Measurements from ENCODE around the gene PIK3CB. TPM values are rescaled to one million over a fixed set of nuclear protein-coding genes. Genes with fewer than 3 reads are reported as not detected.
"Not testable (repeated sequence)": the region's sequence is repeated elsewhere in the genome, so short reads cannot be mapped to it uniquely, and the experiment has no call there.

The PIK3CB gene
- polyA plus RNA-seq, 3 donors, result 8.2 to 16.5 (median 14.9) TPM

DNA sequence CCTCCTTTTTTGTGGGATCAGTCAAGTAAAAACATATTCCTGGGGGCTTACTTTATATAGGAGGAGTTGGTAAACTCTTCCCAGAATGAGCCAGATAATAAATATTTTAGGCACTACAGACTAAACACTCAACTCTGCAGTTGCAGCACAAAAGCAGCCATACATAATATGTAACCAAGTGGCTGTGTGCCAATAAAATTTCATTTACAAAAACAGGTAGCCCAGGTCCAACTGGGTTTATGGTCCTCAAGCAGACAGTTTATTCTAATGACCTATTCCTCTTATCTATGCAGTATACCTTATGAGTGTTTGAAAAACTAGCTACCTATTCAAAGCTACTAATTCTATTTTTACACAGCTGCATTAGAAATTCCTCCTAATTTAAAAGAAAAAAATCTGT lies 164.3 kb downstream of the PIK3CB start:
- no peak overlapping the region for H3K27ac ChIP-seq (ENCODE audit: low read depth, low read length)

DNA sequence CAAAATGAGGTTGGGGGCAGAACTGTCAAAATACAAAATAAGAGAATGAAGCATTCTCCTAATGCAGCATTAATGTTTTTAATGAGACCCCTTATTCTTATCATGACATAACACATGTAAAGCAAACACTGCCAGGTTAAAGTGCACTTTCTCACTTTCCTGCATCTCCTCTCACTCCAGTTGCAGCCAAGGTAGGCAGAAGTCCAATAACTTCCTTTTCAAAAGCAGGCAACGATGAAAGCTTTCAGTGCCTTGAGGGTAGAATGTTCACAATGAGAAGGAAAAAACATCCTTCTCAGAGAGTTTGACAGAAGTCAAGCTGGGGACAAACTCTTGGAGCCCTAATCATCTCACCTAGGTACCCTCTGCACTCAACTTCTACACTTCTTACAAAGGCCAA lies 166.6 kb downstream of the PIK3CB start:
- no peak overlapping the region for H3K27ac ChIP-seq (ENCODE audit: low read depth, low read length)
- WGBS, 3 donors, result 39 to 62% (median 59%) methylated on average over 1 of the region's 1 CpG

DNA sequence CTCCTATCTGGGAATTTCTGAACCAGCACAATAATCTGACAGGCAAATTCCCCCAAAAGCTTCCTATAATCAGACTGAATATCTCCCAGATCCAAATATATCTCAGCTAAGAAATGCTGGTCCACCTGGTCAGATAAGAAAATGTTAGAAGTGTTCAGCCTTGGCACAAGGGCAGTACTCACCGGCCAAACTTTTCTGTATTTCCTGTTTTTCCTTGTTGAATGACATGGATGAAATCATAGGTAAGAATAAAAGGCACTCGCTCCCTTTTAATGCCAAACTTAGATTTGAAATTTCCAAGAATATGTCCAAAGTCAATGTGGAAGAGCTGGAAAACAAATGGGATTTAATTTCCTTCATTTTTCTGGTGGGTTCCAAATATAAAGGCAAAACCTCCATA lies 177.2 kb downstream of the PIK3CB start:
- H3K27ac ChIP-seq (ENCODE audit: low read depth, low read length), result no peak overlapping the region
- 25 to 69% (median 68%) methylated on average over 2 of the region's 2 CpGs for WGBS, 3 donors

DNA sequence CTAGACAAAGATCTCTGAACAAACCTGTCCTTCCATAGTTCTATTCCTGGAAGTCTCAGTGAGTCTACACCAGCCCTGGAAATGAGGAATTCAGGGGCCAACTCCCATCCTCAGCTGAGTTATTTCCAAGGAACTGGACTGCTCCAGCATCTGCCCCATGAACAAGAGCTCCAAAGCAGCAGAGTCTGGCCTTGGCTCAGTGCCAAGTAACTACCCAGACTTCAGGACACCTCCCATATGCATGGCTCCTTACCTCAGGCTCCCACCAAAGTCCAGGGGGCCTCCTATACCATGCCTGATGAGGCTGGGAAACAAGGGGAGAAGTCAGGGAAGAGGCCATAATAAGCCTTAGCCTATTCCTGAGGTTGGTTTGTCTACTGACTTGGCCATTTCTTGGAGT lies 181.2 kb downstream of the PIK3CB start:
- H3K27ac ChIP-seq (ENCODE audit: low read depth, low read length), result no peak overlapping the region

DNA sequence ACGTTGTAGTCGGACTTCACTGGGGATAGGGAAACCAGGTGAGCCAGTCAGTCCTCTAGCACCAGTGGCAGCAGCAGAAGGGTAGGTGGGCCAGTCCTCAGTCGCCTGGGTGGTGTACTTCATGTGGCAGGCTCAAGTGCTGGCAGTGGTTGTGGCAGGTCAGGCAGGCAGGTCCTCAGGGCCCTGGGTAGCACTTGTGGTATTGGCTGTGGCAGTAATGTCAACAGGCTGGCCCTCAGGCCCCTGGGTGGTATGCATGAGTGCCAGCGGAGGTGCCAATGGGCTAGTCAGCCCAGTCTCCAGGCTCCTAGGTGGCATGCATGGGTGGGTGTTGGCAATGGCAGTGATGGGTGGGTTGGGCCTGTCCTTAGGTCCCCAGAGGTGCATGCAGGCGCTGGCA lies 185.6 kb downstream of the PIK3CB start:
- no peak overlapping the region for H3K27ac ChIP-seq (ENCODE audit: low read depth, low read length)
- WGBS, 3 donors, result 98 to 100% (median 98%) methylated on average over 5 of the region's 5 CpGs

DNA sequence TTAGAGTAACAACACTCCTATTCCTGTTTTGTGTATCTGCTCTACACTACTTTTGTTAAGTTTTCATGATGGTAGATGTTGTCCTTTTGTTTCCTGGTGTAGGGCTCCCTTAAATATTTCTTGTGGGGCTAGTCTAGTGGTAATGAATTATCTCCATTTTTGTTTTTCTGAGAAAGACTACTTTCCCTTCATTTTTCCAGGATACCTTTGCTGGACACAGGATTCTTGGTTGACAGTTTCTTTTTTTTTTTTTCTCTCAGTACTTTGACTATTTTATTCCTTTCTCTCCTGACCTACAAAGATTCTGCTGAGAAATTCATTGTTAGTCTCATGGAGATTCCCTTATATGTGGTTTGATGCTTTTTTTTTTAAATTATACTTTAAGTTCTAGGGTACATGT lies 188.2 kb downstream of the PIK3CB start:
- no peak overlapping the region for H3K27ac ChIP-seq (ENCODE audit: low read depth, low read length)

DNA sequence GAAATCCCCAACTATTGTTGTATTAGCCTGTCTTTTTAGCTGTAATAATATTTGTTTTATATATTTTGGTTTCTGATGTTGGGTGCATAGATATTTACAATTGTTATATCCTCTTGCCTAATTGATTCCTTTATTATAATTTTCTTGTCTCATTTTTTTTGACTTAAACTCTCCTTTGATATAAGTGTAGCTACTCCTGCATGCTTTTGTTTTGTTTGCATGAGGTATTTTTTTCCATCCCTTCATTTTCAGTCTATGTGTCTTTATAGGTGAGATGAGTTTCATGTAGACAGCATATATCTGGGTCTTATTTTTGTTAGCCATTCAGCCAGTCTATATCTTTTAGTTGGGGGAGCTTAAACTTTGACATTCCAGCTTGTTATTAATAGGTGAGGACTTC lies 188.7 kb downstream of the PIK3CB start:
- H3K27ac ChIP-seq (ENCODE audit: low read depth, low read length), result no peak overlapping the region

DNA sequence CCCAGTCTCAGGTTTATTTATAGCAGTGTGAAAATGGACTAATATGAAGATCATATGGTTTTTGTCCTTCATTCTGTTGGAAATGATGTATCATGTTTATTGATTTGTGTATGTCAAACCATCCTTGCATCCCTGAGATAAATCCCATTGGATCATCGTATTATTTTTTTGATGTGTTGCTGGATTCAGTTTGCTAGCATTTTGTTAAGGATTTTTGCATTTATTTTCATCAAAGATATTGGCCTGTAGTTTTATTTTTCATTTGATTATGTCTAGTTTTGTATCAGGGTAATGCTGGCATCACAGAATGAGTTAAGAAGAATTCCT lies 191.8 kb downstream of the PIK3CB start:
- no peak overlapping the region for H3K27ac ChIP-seq (ENCODE audit: low read depth, low read length)
- 89 to 97% (median 96%) methylated on average over 1 of the region's 1 CpG for WGBS, 3 donors

DNA sequence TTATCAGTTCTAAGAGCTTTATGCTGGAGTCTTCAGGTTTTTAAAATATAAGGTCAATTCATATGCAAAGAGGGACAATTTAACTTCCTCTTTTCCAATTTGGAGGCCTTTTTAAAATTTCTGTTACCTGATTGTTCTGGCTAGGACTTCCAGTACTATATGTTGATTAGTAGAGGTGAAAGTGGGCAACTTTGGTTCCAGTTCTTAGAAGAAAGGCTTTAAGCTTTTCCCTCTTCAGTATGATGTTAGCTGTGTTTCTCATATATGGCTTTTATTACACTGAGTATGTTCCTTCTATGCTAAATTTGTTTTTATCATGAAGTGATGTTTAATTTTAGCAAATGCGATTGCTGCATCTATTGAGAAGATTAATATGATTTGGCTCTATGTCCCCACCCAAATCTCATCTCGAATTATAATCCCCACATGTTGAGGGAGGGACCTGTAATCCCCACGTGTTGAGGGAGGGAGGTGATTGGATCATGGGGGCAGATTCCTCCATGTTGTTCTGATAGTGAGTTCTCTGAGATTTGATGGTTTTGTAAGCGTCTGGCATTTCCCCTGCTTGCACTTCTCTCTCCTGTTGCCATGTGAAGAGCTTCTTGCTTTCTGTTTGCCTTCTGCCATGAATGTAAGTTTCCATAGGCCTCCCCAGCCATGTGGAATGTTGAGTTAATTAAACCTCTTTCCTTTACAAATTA lies 192.4 kb downstream of the PIK3CB start:
- H3K27ac ChIP-seq (ENCODE audit: low read depth, low read length), result no peak overlapping the region
- WGBS, 3 donors, result 78 to 87% (median 81%) methylated on average over 4 of the region's 4 CpGs

DNA sequence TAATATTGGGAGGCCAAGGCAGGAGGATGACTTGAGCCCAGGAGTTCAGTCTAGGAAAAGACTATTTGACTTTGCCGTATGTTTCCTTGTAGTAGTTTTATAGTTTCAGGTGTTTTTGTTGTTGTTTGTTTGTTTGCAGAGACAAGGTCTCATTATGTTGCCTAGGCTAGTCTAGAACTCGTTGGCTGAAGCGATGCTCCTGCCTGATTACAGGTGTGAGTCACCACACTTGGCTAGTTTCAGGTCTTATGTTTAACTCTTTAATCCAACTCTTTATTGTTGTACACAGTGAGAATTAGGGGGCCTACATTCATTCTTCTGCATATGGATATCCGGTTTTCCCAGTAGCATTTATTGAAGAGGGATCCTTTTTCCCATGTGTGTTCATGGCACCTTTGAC lies 194.2 kb downstream of the PIK3CB start:
- 61 to 89% (median 85%) methylated on average over 4 of the region's 4 CpGs for WGBS, 3 donors
- no peak overlapping the region for H3K27ac ChIP-seq (ENCODE audit: low read depth, low read length)

DNA sequence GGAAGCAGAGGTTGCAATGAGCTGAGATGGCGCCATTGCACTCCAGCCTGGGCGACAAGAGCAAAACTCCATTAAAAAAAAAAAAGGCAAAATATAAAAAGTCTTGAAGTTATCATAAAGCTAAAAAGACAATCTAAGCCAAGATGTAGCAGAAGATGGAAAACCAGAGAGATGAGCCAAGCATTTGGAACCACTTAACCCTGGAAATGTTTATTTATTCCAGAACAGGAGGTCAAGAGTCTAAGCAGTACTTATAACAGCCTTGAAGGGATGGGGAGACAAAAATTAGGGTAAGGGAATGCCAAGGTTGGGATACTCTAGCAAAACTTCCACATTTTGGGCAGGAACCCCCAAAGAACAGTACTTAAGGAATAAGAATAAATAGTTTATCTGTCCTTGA lies 196.1 kb downstream of the PIK3CB start:
- no peak overlapping the region for H3K27ac ChIP-seq (ENCODE audit: low read depth, low read length)
- 84 to 100% (median 91%) methylated on average over 2 of the region's 2 CpGs for WGBS, 3 donors

DNA sequence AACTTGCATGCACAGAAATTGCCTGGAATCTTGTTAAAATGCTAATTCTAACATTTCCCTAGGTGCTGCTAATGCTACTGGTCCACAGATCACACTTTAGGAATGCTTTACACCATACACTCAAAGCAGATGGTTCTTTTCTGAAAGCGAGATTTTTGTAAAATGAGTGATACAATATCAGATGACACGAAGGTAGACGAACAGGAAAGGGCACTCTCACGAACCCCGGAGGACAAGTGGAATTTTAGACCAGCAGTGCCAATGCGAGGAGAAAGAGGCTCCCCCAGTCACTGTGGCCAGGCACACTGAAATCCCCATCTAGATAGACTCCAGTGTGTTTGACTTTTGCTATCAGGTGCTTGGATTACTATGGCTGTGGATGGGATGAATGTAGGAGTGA lies 205.2 kb downstream of the PIK3CB start:
- 71 to 95% (median 83%) methylated on average over 6 of the region's 6 CpGs for WGBS, 3 donors
- no peak overlapping the region for H3K27ac ChIP-seq (ENCODE audit: low read depth, low read length)

DNA sequence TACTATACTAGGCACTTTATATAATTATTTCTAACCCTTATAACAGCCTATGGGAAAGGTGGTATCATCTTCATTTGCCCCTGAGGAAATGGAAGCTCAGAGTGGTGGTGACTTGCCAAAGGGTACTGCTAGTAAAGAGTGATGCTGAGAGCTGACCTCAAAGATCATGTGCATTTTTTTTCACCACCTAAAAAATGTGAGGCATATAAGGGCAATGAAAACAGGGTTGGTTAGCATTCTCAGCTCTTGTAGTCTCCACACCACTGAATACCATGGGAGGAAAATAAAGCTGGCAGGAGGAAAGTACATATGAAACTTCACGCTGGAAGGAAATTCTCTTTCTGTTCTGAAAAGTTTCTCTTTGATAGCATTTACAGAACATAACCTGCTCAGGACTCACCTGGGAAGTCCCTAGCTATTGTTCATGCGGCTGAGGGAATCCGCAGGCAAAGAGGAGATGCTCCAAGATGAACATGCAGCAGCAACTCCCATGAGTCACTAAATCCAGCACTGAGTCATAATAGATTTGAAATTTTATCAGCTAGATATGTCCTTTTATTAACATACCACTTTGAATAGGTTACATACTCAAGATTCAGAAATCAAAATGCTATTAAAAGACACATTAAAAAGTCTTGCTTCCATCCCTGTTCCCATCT lies 208.9 kb downstream of the PIK3CB start:
- H3K27ac ChIP-seq (ENCODE audit: low read depth, low read length), result no peak overlapping the region
- WGBS, 3 donors, result 91 to 99% (median 93%) methylated on average over 3 of the region's 3 CpGs

DNA sequence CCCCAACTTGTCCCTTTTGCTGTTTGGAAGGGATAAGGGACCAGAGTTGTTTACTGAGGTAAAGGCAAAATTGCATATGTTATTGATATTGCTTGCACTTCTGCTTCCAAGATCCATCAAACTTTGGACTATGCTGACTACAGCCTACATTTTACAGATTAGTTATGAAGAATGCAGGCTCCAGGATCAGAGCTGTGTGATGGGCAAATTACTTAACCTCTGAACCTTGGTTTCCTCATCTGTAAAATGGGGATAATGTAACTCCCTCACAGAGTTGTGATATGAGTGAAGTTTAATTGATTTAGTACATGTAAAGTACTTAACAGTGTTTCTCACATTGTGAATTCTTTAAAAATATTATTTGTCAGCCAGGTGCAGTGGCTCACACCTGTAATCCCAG lies 210.2 kb downstream of the PIK3CB start:
- no peak overlapping the region for H3K27ac ChIP-seq (ENCODE audit: low read depth, low read length)

DNA sequence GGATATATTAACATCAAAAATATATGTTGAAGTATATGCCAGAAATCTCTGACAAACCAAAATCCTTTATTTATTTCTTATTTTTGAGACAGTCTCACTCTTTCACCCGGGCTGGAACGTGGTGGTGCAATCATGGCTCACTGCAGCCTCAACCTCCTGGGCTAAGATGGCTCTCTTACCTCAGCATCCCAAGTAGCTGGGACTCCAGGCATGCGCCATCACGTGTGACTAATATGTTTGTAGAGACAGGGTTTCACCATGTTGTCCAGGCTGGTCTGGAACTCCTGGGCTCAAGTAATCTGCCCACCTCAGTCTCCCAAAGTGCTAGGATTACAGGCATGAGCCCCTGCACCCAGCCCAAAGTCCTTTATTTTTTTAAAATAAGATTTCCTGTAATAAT lies 214.3 kb downstream of the PIK3CB start:
- 92 to 95% (median 95%) methylated on average over 4 of the region's 4 CpGs for WGBS, 3 donors

DNA sequence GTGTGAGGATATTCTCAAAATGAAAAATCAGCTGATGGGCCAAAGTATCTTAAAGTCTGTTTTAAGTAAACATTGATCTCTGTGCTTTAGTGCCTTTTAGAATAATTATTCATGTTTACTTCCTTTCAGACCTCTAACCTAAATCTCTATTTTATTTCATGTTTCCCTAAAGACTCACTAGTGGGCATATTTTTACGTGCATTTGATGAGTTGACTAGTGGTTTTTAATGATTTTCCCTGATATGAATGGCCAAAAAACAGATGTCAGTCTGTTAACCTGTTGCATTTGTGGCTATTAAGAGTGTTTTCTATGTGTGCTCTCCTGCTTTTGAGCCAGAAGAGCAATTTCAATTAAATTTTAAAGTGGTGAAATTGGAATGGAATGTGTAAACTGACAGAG lies 219.3 kb downstream of the PIK3CB start:
- H3K27ac ChIP-seq (ENCODE audit: low read depth, low read length), result no peak overlapping the region
- WGBS, 3 donors, result 54 to 72% (median 65%) methylated on average over 1 of the region's 1 CpG

More for the DNA sequence above, 214.3 kb downstream of the PIK3CB start:
- H3K27ac ChIP-seq (ENCODE audit: low read depth, low read length), result no peak overlapping the region

DNA sequence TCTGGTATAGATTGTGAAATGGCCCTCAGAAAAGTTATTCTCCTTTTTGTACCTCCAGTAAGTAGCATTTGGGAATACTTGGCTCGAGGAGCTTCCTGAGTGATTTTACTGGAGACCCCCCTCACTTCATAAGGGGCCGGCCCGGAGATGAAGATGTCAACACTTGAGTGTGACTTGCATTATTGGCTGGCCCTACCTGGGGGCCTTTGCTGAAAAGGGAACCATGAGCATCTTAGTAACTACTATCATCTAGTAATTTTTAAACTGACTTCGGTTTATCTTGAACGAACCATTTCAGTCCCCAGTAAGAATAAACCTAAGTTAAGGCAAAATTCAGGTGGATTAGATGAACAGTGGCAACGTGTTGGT lies 224.8 kb downstream of the PIK3CB start:
- WGBS, 3 donors, result 61 to 66% (median 65%) methylated on average over 6 of the region's 6 CpGs
- no peak overlapping the region for H3K27ac ChIP-seq (ENCODE audit: low read depth, low read length)

DNA sequence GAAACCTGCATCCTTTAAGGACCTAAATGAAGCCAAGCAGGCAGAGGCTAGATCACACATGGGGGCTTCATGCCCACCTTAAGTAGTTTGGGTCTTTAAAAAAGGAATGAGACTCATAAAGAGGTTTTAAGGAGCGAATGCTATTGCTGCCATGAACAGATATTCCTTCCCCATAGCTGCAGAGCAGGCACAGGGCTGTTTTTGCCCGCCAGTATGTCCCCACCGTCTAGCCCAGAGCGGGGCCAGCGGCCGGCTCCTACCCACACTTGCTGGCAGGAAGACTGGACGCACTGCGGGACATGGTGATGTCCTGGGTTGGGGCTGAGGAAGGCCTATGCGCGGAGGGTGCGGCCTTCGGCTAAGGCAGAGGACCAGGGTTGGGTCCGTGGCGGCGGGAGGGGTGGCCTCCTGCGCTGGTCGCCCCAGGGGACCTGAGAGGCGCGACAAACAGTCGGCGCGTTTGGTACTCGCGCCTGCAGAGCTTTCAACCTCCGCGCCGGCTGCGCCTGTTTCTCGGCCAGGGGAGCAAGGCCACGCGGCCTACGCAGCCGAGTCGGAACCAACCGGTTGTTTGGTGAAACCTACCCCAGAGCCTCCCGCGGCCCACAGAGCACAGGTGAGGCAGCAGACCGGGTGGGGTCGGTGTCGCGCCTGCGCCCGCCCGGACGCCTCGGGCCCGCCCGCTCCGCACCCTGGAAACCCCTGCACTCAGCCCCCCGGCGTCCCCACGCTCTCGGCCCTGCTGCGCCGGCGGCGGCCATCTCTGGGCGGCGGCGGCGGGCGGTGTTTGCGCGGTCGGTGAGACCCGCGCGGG lies 226.2 kb downstream of the PIK3CB start, which contains the start of gene FAIM:
Gene FAIM (plus strand): TSS at position 450 of the 814 bp plus-strand sequence. CDS start 10,956 bp downstream, outside the sequence.
- WGBS, 3 donors, result 1 to 2% (median 2%) methylated on average over 62 to 68 of the region's 68 CpGs

DNA sequence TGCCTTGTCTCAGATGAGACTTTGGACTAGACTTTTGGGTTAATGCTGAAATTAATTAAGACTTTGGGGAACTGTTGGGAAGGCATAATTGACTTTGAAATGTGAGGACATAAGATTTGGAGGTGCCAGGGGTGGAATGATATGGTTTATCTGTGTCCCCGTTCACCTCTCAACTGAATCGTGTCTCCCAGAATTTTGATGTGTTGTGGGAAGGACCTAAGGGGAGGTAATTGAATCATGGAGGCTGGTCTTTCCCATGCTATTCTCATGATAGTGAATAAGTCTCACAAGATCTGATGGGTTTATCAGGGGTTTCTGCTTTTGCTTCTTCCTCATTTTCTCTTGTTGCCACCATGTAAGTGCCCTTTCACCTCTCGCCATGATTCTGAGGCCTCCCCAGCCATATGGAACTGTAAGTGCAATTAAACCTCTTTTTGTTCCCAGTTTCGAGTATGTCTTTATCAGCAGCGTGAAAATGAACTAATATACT lies 230.6 kb downstream of the PIK3CB start:
- 94 to 96% (median 95%) methylated on average over 5 of the region's 5 CpGs for WGBS, 3 donors
- not testable (repeated sequence) for H3K27ac ChIP-seq (ENCODE audit: low read depth, low read length)

More for the DNA sequence above, 226.2 kb downstream of the PIK3CB start, which contains the start of gene FAIM:
- peak within 1 kb of the TSS; percentile 89 for H3K27ac ChIP-seq (ENCODE audit: low read depth, low read length)
